ENCODE measurements around the gene LGALS3.

- no peak for TF ChIP-seq CREB1 (IDR thresholded peaks at IDR 0.05; ENCODE audit: low read depth)
- TF ChIP-seq TCF12 (IDR thresholded peaks at IDR 0.05; ENCODE audit: low read depth): no peak
- TF ChIP-seq FOXM1 (IDR thresholded peaks at IDR 0.05; ENCODE audit: borderline replicate concordance, low read depth): no peak
- TF ChIP-seq, protein P1, sequence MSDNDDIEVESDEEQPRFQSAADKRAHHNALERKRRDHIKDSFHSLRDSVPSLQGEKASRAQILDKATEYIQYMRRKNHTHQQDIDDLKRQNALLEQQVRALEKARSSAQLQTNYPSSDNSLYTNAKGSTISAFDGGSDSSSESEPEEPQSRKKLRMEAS (IDR thresholded peaks at IDR 0.05): no peak
- no peak for TF ChIP-seq NFIC (IDR thresholded peaks at IDR 0.05)
- no peak for TF ChIP-seq YY1 (IDR thresholded peaks at IDR 0.05; ENCODE audit: low read depth)
- no peak for TF ChIP-seq EP300 (IDR thresholded peaks at IDR 0.05; ENCODE audit: borderline replicate concordance)
- TF ChIP-seq RAD21 (IDR thresholded peaks at IDR 0.05; ENCODE audit: low read depth): no peak
- no peak for TF ChIP-seq REST (IDR thresholded peaks at IDR 0.05; ENCODE audit: low read depth)
- TF ChIP-seq CEBPB (IDR thresholded peaks at IDR 0.05): no peak
- TF ChIP-seq EGR1 (IDR thresholded peaks at IDR 0.05): no peak
- no peak for TF ChIP-seq USF1 (IDR thresholded peaks at IDR 0.05)
Observed at GRCh38 chr14:55084401-55085059, 44.5 kb upstream of the LGALS3 start.

All from Ishikawa (cell line).